ENCODE data around the gene TRAIP.
"Not testable (repeated sequence)": the region's sequence is repeated elsewhere in the genome, so short reads cannot be mapped to it uniquely, and the experiment has no call there.

TRAIP gene, protein sequence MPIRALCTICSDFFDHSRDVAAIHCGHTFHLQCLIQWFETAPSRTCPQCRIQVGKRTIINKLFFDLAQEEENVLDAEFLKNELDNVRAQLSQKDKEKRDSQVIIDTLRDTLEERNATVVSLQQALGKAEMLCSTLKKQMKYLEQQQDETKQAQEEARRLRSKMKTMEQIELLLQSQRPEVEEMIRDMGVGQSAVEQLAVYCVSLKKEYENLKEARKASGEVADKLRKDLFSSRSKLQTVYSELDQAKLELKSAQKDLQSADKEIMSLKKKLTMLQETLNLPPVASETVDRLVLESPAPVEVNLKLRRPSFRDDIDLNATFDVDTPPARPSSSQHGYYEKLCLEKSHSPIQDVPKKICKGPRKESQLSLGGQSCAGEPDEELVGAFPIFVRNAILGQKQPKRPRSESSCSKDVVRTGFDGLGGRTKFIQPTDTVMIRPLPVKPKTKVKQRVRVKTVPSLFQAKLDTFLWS

DNA sequence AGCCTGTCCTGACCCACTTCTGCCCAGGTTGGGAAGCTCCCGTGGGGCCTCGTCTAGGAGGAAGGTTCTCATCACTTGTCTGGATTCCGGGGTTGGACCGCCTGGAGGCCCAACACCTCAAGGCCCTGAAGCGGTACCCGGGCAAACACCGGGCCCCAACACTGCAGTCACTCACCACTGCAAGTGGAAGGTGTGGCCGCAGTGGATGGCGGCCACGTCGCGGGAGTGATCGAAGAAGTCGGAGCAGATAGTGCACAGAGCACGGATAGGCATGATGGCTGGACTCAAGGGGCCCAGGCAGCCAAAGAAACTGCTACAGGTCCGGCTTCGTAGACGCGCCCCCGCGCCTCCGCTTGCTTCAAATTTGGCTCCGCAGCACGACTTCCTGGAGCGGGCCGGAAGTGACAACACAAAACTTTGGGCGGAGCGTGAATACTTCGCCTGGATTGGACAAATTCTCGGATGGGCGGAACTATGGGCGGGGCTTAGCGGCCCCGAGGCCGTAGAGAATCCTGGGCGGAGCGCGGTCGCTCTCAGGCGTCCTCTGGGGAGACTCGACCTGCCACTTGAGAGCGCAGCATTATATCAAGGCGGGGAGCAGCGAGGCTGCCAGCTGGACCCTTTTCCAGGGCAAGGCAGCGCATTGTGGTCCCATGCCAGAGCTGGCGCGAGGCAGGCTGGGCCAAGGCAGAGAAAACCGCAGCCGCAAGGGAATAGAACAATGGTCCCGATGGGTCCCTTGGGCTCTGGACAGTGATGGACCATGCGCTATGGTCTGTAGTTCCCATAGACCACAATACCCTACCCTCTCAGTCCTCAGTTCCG, at the start of gene TRAIP:
Gene TRAIP (minus strand): TSS at position 384 of the 825 bp plus-strand sequence. CDS start 111 bp downstream, at position 273.
- H3K27me3 ChIP-seq (ENCODE audit: control insufficient read depth in 1 of 2, insufficient read depth in 2 of 2, low read length in 2 of 2), result no peaks in the 10 kb centered on the region
- no peaks in the 10 kb centered on the region for H3K36me3 ChIP-seq (ENCODE audit: insufficient read depth, low read length)
- H3K4me3 ChIP-seq (ENCODE audit: low read depth in 1 of 2, low read length in 2 of 2), result peak within 1 kb of the TSS; percentile 82 to 86
- H3K27ac ChIP-seq (ENCODE audit: low read depth, low read length), result peak within 1 kb of the TSS; percentile 24
- peaks cover 8% of the 10 kb centered on the region for H3K4me1 ChIP-seq (ENCODE audit: insufficient read depth, low read length)
- peak within 1 kb of the TSS; percentile 49 for H3K9ac ChIP-seq (ENCODE audit: low read length)
- H3K9me3 ChIP-seq (ENCODE audit: low read length), result no peaks in the 10 kb centered on the region

DNA sequence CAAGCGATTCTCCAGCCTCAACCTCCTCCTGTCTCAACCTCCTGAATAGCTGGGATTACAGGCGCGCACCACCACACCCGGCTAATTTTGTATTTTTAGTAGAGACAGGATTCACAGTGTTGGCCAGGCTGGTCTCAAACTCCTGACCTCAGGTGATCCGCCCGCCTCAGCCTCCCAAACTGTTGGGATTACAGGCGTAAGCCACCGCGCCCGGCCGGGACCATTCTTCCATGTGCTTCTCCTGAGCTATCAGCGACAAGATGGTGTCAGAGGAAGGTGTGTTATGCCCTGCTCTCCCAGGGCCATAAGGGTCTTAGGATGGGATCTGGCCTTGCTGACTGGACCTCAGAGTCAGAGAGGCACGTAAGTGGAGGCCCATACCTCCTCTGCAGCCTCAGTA, 48.1 kb upstream of the TRAIP start:
- not testable (repeated sequence) for H3K9me3 ChIP-seq (ENCODE audit: low read length); H3K4me3 ChIP-seq (ENCODE audit: low read depth in 1 of 2, low read length in 2 of 2); H3K27me3 ChIP-seq (ENCODE audit: control insufficient read depth in 1 of 2, insufficient read depth in 2 of 2, low read length in 2 of 2); H3K27ac ChIP-seq (ENCODE audit: low read depth, low read length); H3K36me3 ChIP-seq (ENCODE audit: insufficient read depth, low read length); H3K9ac ChIP-seq (ENCODE audit: low read length)
- peaks cover 21% of the 10 kb centered on the region for H3K4me1 ChIP-seq (ENCODE audit: insufficient read depth, low read length)

- peaks cover 21% of the 10 kb centered on the region for H3K4me1 ChIP-seq (ENCODE audit: insufficient read depth, low read length)
- peak within 1 kb of the TSS; percentile 58 for H3K27ac ChIP-seq (ENCODE audit: low read depth, low read length)
- no peaks in the 10 kb centered on the region for H3K9me3 ChIP-seq (ENCODE audit: low read length)
These were observed 47.4 kb upstream of the TRAIP start, which contains the start of gene MST1R for GRCh38 chr3:49903451-49904424. Gene MST1R, minus strand, starts transcription at chr3:49903873. Its CDS starts 264 bp downstream, at chr3:49903609.

DNA sequence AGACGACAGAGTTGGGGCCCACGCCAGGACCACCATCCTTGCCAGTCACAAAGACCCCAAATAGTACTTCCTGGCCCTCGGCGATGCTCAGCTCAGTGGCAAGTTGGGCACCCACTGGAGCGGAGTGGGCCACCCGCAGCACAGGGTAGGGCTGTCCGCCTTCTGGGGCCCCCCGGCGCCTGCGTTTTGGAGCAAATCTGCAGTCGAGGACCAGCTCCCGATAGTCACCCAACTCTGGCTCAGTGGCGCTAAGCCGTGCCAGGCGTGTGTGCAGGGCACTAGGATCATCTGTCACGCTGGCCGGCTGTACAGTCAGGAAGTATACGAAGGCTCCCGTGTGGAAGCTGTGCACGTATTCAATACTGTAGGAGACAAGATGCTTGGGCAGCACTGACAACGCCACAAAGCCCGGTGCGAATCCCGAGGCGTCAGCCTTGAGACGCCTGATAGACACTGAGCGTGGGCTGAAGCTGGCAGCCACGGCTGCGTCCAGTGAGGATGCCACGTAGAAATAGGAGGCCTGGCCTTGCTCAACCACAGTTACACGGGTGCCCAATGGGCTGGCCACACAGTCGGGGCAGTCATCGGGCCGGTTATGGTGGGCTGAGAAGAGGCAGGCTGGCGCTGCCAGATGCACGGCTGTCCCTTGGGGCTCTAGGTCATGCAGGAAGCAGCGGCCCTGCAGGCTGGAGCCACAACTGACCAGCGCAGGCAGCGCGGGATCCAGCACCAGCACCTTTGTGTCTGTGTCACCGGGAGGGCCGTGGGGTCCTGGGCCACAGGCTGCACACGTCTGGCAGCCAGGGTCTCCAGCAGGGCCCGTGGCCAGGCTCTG, 46.4 kb upstream of the TRAIP start:
- Histone ChIP-seq H3K27me3 (ENCODE audit: control insufficient read depth in 1 of 2, insufficient read depth in 2 of 2, low read length in 2 of 2) (no peaks in the 10 kb centered on the region), H3K9me3 (ENCODE audit: low read length) (no peaks in the 10 kb centered on the region), H3K4me3 (ENCODE audit: low read depth in 1 of 2, low read length in 2 of 2) (peak overlapping the region in 1 of 2 donors; percentile 58), H3K9ac (ENCODE audit: low read length) (no peak overlapping the region), H3K36me3 (ENCODE audit: insufficient read depth, low read length) (no peaks in the 10 kb centered on the region), H3K4me1 (ENCODE audit: insufficient read depth, low read length) (peaks cover 21% of the 10 kb centered on the region), H3K27ac (ENCODE audit: low read depth, low read length) (no peak overlapping the region)

More at GRCh38 chr3:49903451-49904424, 47.4 kb upstream of the TRAIP start, which contains the start of gene MST1R:
- H3K4me3 ChIP-seq (ENCODE audit: low read depth in 1 of 2, low read length in 2 of 2), result peak within 1 kb of the TSS; percentile 50 to 58
- H3K36me3 ChIP-seq (ENCODE audit: insufficient read depth, low read length), result no peaks in the 10 kb centered on the region
- no peak within 1 kb of the TSS for H3K9ac ChIP-seq (ENCODE audit: low read length)
- no peaks in the 10 kb centered on the region for H3K27me3 ChIP-seq (ENCODE audit: control insufficient read depth in 1 of 2, insufficient read depth in 2 of 2, low read length in 2 of 2)

- H3K4me1 ChIP-seq (ENCODE audit: insufficient read depth, low read length), result peaks cover 21% of the 10 kb centered on the region
- no peak overlapping the region for H3K9ac ChIP-seq (ENCODE audit: low read length)
- no peak overlapping the region for H3K4me3 ChIP-seq (ENCODE audit: low read depth in 1 of 2, low read length in 2 of 2)
- H3K9me3 ChIP-seq (ENCODE audit: low read length), result no peaks in the 10 kb centered on the region
- H3K36me3 ChIP-seq (ENCODE audit: insufficient read depth, low read length), result no peaks in the 10 kb centered on the region
- no peaks in the 10 kb centered on the region for H3K27me3 ChIP-seq (ENCODE audit: control insufficient read depth in 1 of 2, insufficient read depth in 2 of 2, low read length in 2 of 2)
- H3K27ac ChIP-seq (ENCODE audit: low read depth, low read length), result no peak overlapping the region
These were observed 45.3 kb upstream of the TRAIP start for GRCh38 chr3:49901366-49902339.

DNA sequence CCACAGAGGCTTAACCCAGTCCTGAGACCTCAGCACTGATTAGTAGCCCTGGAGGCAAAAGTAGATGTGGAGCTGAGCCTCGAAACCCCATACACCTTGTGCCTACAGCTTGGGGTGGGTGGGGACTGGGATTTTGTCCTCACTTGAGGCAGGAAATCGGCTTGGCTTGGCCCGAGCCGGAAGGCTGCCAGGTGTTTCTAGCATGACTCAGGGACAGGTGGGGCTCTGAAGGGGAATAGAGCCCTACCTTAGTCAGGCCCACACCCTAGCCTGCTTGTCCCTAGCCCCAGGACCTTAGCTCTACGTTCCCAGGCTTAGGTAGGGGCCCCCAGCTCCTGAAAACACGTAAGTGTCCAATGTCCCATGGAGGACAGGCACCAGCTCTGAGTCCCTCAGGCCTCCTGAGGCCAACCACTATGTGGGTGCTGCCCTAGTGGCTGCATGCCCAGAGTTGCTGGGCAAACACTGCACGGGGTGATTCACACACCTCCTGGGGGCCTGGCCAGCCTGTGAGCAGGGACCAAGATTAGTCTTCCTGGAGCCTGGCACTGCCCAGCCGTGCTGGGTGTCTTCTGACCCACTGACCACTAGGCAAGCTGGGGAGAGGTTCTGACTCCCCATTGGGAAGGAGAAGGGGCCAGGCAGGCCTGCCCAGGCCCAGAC, 44.3 kb upstream of the TRAIP start:
- no peak overlapping the region for H3K4me3 ChIP-seq (ENCODE audit: low read depth in 1 of 2, low read length in 2 of 2)
- H3K36me3 ChIP-seq (ENCODE audit: insufficient read depth, low read length), result no peaks in the 10 kb centered on the region
- H3K27me3 ChIP-seq (ENCODE audit: control insufficient read depth in 1 of 2, insufficient read depth in 2 of 2, low read length in 2 of 2), result no peaks in the 10 kb centered on the region
- H3K9ac ChIP-seq (ENCODE audit: low read length), result no peak overlapping the region
- peaks cover 15% of the 10 kb centered on the region for H3K4me1 ChIP-seq (ENCODE audit: insufficient read depth, low read length)
- H3K9me3 ChIP-seq (ENCODE audit: low read length), result no peaks in the 10 kb centered on the region
- H3K27ac ChIP-seq (ENCODE audit: low read depth, low read length), result no peak overlapping the region

DNA sequence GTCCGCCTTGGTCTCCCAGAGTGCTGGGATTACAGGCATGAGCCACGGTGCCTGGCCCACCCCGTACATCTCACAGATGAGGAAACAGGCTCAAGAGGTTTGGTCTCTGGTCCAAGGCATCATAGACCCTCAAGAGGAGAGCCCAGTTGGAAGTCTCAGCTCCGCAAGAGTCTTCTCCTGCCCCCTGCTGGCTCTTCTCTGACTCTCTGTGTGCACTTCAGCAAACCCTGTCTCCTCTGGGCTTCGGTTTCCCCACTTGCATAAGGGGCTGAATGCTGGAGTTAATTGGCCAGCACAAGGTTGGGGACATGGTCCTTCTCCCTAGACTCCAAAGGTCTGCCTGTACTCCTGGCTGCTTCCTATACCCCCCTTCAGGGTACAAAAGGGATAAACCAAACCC, 43.5 kb upstream of the TRAIP start:
- H3K9me3 ChIP-seq (ENCODE audit: low read length), result no peaks in the 10 kb centered on the region
- H3K4me3 ChIP-seq (ENCODE audit: low read depth in 1 of 2, low read length in 2 of 2), result no peak overlapping the region
- no peak overlapping the region for H3K9ac ChIP-seq (ENCODE audit: low read length)
- H3K36me3 ChIP-seq (ENCODE audit: insufficient read depth, low read length), result no peaks in the 10 kb centered on the region
- H3K4me1 ChIP-seq (ENCODE audit: insufficient read depth, low read length), result peaks cover 15% of the 10 kb centered on the region
- H3K27me3 ChIP-seq (ENCODE audit: control insufficient read depth in 1 of 2, insufficient read depth in 2 of 2, low read length in 2 of 2), result no peaks in the 10 kb centered on the region
- no peak overlapping the region for H3K27ac ChIP-seq (ENCODE audit: low read depth, low read length)

GRCh38 chr3:49898991-49899390, 42.6 kb upstream of the TRAIP start:
- Histone ChIP-seq H3K36me3 (ENCODE audit: insufficient read depth, low read length) (no peaks in the 10 kb centered on the region), H3K9ac (ENCODE audit: low read length) (no peak overlapping the region), H3K9me3 (ENCODE audit: low read length) (no peaks in the 10 kb centered on the region), H3K27ac (ENCODE audit: low read depth, low read length) (no peak overlapping the region), H3K4me3 (ENCODE audit: low read depth in 1 of 2, low read length in 2 of 2) (no peak overlapping the region), H3K4me1 (ENCODE audit: insufficient read depth, low read length) (peaks cover 15% of the 10 kb centered on the region), H3K27me3 (ENCODE audit: control insufficient read depth in 1 of 2, insufficient read depth in 2 of 2, low read length in 2 of 2) (no peaks in the 10 kb centered on the region)

DNA sequence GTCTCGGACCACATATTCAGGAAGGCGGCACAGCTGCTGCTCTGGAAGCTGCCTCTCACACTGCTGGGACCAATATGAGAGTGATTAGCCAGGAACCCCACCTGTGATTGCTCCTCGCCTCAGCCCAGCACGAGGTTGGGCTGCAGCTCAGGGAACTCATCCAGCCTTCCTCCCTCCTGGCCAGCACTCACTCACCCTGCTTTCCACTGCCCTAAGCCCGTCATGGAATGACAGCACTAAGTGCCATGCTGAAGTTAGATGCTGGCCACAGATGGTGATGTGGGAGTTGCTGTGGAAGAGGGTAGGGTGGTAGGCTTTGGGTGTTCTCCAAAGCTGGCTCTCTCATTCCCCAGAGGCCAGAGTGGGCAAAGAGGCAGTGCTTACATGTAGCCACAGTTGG, 40.0 kb upstream of the TRAIP start:
- H3K27me3 ChIP-seq (ENCODE audit: control insufficient read depth in 1 of 2, insufficient read depth in 2 of 2, low read length in 2 of 2), result no peaks in the 10 kb centered on the region
- no peak overlapping the region for H3K4me3 ChIP-seq (ENCODE audit: low read depth in 1 of 2, low read length in 2 of 2)
- no peak overlapping the region for H3K9ac ChIP-seq (ENCODE audit: low read length)
- H3K4me1 ChIP-seq (ENCODE audit: insufficient read depth, low read length), result peaks cover 7% of the 10 kb centered on the region
- no peaks in the 10 kb centered on the region for H3K9me3 ChIP-seq (ENCODE audit: low read length)
- no peak overlapping the region for H3K27ac ChIP-seq (ENCODE audit: low read depth, low read length)
- H3K36me3 ChIP-seq (ENCODE audit: insufficient read depth, low read length), result no peaks in the 10 kb centered on the region
